Left lobe of liver (tissue), 2 donors: ENCODE data around the gene SLC6A11. TPM values are rescaled to one million over a fixed set of nuclear protein-coding genes. Genes with fewer than 3 reads are reported as not detected.

Source experiments
- ATAC-seq: fragments of 200-7000 bp; cut with Tn5 transposase; one replicate; pipeline ENCODE4 v1.9.1; 2020; ENCODE audit warnings: mild to moderate bottlenecking, moderate library complexity
- DNase-seq: peaks from one replicate; pipeline ENCODE4 v3.0.0-alpha.2; 2020; ENCODE audit warnings: low spot score
- total RNA-seq: library from RNA; stranded (reverse); gene quantifications from one replicate; pipeline ENCODE4 v1.2.1, GENCODE V29; 2021
- donor health status: DM: no; HTN: no; CAD: no; lungs with moderate emphysema.
- donor health status: DM: no; HTN: yes; CAD: no.

SLC6A11 gene
- total RNA-seq, 1 donor from 2014 or later = 0.13 TPM

- no peak for ATAC-seq
- DNase-seq = no peak
Observed at GRCh38 chr3:10788451-10788850, 27.6 kb upstream of the SLC6A11 start.

DNA sequence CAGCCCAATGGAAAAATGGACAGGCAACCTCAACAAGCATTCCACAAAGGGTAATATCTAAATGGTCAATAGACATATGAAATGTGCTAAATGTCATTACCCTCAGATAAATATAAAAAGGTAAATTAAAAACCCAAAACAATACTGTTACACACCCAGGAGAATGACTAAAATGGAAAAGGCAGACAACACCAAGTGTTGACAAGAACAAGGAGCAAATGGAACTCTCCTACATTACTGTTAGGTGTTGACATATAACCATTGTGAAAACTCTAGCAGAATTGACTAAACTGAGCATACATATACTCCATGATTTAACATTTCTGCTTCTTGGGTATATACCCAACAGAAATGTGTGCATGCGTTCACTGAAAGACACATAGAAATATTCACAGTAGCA is 25.3 kb upstream of the SLC6A11 start:
- no peak for ATAC-seq
- no peak for DNase-seq

- ATAC-seq = no peak
- no peak for DNase-seq
Observed at GRCh38 chr3:10792208-10792607, 23.8 kb upstream of the SLC6A11 start.

DNA sequence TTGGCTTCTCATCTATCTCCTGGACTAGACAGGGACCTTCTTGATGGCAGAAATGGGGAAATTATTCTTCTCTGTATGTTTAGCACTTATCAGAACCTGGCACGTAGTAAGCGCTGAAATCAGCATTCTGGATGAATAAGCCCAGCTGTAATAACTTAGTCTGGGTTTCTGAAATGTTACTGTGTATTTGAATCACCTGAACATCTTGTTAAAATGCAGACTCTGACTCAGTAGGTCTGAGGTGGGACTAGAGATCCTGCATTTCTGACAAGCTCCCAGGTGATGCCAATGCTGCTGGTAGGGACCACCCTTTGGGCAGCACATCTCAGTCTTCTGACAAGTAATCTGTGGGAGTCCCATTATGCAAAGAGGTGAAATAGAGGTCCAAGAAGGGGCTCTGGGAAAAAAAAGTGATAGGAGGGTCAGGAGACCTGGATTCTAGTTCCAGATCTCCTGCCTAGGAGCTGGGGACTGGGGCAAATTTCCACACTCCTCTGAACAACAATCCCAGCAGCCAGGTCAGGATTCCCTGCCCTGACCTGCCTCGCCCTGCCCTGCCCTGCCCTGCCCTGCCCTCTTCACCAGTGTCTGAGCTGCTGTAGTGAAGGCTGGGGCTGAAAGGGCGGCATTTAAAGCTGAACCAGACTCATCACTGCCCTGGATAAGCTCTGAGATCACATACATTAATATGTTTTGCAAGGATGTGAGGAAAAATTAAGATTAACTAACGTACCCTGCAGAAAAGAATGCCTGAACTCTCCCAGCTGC is 17.2 kb upstream of the SLC6A11 start:
- ATAC-seq (no peak), DNase-seq (no peak)

GRCh38 chr3:10804183-10804648 is 11.8 kb upstream of the SLC6A11 start:
- DNase-seq (no peak), ATAC-seq (no peak)

- DNase-seq (no peak), ATAC-seq (no peak)
Observed at GRCh38 chr3:10806006-10806405, 10.0 kb upstream of the SLC6A11 start.

GRCh38 chr3:10808130-10808735 is 7.8 kb upstream of the SLC6A11 start:
- no peak for ATAC-seq
- DNase-seq = no peak

DNA sequence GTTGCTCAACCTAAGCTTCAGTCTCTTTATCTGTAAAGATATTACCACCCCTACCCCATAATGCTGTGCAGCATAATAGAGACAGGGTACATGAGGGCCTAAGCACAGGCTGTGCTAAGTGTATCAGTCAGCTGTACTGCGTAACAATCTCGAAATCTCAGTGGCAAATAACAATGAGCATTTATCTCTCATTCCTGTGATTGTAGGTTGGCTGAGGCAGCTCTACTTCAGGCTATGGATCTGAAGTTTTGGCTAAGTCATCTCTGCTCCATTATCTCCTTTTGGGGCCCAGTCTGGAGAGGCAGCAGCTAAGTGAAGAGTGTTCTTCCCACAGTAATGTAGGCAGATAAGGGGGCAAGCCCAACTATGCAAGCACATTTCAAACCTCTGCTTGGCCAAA is 7.1 kb upstream of the SLC6A11 start:
- DNase-seq (no peak), ATAC-seq (no peak)

DNA sequence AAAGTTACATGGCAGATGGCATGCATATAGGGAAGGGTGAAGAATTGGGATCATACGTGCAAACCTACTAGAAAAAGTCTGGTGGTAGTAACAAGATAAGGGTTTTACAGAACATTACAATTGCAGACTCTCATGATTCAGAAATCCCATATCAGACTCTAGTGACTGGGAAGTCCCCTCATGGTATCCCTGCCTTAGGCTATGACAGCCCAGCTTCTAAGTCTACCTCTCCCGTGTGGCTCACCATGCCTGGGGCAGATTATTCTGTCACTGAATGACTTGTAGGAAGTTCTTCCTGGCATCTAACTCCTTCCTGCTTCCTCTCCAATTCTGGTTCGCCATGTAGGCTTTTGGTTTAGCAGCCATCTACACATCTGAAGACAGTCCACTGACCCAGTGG is 5.7 kb upstream of the SLC6A11 start:
- DNase-seq (no peak), ATAC-seq (no peak)

GRCh38 chr3:10813425-10813824 is 2.6 kb upstream of the SLC6A11 start:
- ATAC-seq (no peak), DNase-seq (no peak)

DNA sequence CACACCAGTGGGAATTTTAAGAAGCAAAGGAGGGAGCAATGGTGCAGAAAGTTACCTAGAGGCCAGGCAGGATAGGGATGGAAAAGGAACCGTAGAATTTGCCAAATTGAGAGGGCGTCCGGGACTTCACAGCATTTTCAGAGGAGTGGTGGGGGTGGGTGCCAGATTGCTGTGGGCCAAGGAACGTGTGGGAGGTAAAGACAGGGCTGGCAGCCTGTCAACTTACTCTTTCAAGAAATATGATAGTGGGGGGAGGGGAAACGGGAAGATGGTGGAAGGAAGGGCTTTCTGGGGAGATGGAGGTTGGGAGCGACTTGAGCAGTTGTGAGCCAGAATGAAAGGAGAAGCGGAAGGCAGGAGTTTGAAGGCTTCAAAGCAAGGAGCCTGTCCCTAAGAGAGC is 1.4 kb upstream of the SLC6A11 start:
- DNase-seq = no peak
- ATAC-seq = no peak

- no peak for DNase-seq
- ATAC-seq = no peak
Observed at GRCh38 chr3:10815487-10815886, 541 bp upstream of the SLC6A11 start.

GRCh38 chr3:10816863-10817253 is 830 bp downstream of the SLC6A11 start:
- ATAC-seq (no peak), DNase-seq (no peak)

GRCh38 chr3:10817506-10817905 is 1.5 kb downstream of the SLC6A11 start:
- ATAC-seq = no peak
- no peak for DNase-seq

GRCh38 chr3:10822055-10822454 is 6.0 kb downstream of the SLC6A11 start:
- ATAC-seq (no peak), DNase-seq (no peak)

DNA sequence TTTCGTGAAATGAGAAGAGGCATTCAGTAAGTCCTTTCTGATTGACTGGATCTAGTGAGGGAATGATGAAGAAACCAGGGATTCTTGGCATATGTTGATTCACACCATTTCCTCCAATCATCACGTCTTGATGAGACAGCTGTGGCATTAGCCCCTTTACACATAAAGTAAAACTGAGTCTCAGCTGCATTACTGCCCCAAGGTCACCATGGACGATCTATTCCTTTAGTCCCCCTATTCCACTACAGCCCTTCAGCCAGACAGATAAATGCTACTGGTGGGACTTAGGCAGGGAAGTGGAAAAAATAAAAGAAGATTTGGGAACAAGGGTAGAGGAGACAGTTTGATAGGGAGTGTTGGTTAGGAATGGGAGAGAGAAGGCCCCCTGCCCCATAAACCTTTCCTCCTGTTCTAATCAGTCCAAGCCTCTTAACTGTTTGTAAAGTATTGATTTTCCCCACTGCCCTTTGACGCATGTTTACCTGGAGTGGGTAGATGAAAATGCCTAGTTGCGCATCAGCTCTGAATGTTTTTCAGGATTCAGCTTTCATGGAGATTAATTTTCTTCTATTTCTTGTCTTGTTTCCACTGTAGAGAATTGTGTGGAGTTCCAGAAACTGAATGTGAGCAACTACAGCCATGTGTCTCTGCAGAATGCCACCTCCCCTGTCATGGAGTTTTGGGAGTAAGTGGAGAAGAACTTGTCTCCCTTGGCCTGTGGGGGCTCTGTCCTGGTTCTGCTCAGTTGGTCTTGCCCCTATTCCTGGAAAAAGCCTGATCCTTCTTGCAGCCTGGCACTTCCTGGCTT is 6.9 kb downstream of the SLC6A11 start:
- DNase-seq (no peak), ATAC-seq (no peak)

DNA sequence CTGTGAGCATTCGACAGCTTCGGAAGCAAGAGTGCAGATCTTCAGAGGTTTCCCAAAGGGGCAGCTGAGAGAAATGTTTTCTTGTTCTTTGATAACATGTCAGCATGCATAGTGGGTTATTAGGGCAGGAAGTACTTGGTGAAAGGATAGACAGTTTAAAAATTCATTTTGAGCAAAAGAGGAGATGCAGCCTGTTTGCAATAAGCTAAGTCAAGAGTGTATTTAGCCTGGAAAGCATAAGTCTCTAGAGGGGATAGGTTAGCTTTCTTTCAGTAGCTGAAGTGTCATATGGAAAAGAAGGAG is 7.4 kb downstream of the SLC6A11 start:
- DNase-seq = no peak
- ATAC-seq = no peak

DNA sequence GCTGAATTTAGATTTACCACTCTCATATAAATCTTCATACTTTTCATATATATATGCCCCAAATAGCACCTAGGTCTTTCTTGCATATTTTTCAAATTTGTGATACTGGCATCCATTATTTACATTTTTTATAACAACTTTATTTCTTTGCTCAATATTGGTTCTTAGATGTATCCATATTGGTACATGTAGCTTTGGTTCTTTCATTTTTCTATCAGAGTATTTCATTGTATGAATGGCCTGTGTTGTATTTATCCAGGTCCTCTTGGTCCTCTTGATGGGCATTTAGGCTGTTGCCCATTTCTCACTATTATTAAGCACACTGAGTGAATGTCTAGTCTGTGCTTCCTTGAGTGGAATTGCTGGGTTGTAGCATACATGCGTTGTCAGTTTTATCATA is 8.4 kb downstream of the SLC6A11 start:
- ATAC-seq (no peak), DNase-seq (no peak)

DNA sequence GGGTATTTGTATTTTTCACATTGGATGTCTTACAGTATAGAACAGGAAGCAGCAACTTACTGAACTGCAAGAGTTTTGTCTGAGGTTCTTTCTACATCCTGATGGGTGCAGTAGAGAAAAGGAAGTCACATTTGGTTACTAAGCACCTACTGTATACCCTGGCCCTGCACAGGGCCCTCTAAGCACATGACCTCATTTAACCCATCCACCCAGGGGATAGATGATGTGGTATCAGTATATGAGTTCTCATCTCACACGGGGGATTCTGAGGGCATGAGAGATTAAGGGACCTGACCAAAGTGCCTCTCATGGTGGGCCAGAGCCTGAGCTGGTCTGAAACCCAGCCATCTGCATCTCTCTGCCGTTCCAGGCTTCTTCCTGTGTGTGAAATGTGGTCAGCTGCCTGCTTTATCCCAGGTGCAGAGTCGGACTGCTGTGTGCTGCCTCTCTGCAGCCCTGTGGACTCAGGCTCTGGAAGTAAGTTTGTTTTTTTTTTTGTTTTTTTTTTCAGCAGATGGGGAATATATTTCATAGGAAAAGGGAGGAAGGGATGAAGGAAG is 17.9 kb downstream of the SLC6A11 start:
- DNase-seq = no peak
- ATAC-seq = no peak

- DNase-seq (no peak), ATAC-seq (no peak)
Observed at GRCh38 chr3:10834951-10835350, 18.9 kb downstream of the SLC6A11 start.

DNA sequence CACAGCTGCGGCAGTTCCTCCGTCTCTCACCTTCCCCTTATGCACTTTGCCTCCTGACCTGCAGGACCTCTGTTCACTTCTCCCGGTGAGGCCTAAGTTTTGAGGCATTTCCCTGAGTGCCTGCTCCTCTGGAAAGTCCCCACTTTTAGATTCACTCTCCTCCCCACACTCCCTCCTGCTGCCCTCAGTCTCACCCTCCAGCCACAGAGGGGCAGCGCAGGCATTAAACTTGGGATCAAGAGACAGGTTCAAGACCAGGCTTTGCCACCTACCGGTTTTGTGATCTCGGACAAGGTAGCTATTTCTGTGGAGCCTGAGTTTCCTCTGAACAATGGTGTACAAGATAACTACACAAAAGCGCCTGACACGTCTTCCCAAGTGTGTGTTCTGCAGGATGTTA is 19.4 kb downstream of the SLC6A11 start:
- ATAC-seq (no peak), DNase-seq (no peak)

DNA sequence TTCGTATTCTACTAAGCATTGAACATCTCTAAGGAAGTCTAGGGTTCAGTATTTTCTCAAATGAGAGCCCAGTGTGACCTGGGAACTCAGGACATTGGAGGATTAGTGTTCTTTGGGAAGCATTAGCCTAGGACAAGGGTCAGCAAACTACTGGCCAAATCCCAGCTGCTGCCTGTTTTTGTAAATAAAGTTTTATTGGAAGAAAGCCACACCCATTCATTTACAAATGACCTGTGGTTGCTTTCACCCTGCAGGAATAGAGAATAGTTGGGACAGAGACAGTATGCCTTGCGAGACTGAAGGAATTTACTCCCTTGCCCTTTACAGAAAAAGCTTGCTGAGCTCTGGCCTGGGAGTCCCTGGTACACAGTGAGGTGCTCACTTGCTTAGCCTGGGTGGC is 20.6 kb downstream of the SLC6A11 start:
- no peak for DNase-seq
- ATAC-seq = no peak
